Cardiac fibroblast (primary cell): Measurements from ENCODE around the gene TNNC1.

Source experiments
- DNase-seq, 2 donors: peaks; one replicate each; pipeline versions ENCODE4 v3.0.0 to v3.0.0-alpha.2; 2010; ENCODE audit warnings: low read depth in 2 of 2
- H3K4me3 ChIP-seq, 2 donors: replicated peaks in 1 of 2; 1 replicate in 1 of 2; 2 replicates in 1 of 2; pipeline ENCODE4 v1.5.1; 2011; ENCODE audit warnings: low read depth in 2 of 2, low read length in 2 of 2, mild to moderate bottlenecking in 2 of 2, moderate library complexity in 1 of 2
- CTCF ChIP-seq: IDR thresholded peaks from one replicate; pipeline ENCODE4 v1.5.1; 2011; ENCODE audit warnings: low read depth, mild to moderate bottlenecking, low read length, inconsistent platforms

The TNNC1 gene

GRCh38 chr3:52456169-52456799 lies 2.4 kb upstream of the TNNC1 start:
- H3K4me3 ChIP-seq: peak overlapping the region; percentile 84 to 98
- peak; percentile 22 to 74 for DNase-seq
- no peak for TF ChIP-seq CTCF

GRCh38 chr3:52455283-52456168 lies 1.7 kb upstream of the TNNC1 start, which contains the start of gene NISCH:
Gene NISCH (plus strand): TSS chr3:52455604. CDS start chr3:52455642, 38 bp downstream.
- peak within 1 kb of the TSS; percentile 84 to 98 for H3K4me3 ChIP-seq
- TF ChIP-seq CTCF: no peak
- DNase-seq: peak; percentile 65 to 76

DNA sequence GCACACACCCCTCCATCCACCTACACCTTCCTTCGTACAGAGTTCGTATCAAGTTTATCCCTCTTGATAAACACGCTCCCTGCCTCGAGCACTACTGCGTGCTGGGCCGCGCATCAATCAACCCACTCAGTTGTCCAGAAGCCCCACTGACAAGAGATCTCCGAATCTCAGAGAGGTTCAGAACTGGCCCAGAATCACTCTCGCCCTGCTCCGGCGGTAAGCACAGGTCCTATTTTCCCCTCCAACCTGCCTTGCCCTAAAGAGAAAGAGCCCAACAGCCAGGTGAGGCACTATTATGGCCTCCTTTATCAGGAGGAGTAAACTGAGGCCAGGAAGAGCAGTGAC lies 1.1 kb upstream of the TNNC1 start:
- H3K4me3 ChIP-seq: peak overlapping the region; percentile 58 to 84
- TF ChIP-seq CTCF: no peak
- DNase-seq: no peak

DNA sequence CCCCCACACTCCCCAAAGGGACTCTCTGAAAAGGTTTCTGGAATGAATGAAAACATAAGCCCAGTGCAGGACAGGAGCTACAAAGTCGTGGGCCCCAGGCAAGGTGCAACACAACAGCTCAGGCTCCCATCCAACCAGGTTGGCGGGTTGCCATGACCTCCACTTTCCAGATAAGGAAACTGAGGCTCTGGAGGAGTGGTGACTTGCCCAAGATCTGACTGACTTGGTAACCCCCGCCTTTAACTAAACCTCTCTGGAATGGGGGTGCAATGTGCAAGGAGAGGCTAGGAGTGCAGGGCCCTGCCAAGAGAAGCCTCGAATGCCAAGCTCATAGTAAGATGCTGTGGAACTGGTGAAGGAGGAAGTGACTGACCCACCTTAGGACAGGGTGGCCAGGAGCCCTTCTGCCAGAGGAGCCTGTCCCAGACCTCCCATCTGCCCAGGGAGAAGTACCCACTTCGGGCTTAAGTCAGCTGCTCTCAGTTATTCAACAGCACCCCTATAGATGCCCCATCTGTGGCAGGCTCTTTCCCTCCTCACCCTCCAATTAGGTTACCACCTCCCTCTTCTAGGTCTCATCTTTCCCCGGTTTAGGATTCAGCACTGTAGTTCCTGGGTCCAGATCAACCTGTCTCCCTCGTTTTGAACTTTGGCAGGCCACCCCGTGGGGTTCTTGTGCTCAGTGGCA lies 553 bp upstream of the TNNC1 start:
- no peak for TF ChIP-seq CTCF
- peak overlapping the region in 1 of 2 donors; percentile 84 for H3K4me3 ChIP-seq
- DNase-seq: no peak

DNA sequence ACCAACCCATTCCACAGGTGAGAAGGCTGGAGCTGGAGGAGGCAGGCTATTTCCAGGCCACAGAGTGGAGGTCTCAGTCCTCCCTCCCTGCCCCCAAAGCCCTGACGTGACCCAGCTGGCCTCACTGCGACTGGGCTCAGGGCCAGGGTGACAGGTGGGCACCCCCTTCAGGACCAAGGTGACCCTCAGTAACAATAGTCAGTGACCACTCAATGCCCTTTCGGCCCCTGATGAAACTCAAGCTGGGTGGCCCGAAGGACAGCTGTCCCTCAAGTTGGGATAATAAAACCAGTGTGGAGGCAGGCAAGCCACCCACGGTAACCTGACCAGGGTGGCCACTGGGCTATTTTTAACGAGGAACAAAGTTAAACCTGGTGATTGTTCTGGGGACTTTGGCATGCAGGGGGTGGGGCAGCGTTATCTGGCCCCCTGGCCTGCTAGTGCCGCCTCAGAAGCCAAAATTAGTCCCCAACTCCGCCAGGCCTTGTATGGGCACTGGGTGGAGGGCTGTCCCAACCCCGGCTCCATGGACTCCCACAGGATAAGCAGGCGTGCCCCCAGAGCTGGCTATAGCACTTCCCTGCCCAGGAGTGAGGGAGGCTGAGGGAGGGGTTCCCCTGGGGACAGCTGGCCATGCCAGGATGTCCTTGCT lies 1.1 kb downstream of the TNNC1 start:
- no peak for TF ChIP-seq CTCF
- H3K4me3 ChIP-seq: no peak overlapping the region
- no peak for DNase-seq

GRCh38 chr3:52452126-52452525 lies 1.7 kb downstream of the TNNC1 start:
- no peak for DNase-seq
- H3K4me3 ChIP-seq: no peak overlapping the region
- TF ChIP-seq CTCF: no peak
